OCI-LY3 (cell line): ENCODE results near the gene HLF.

Experiments used
- H2AFZ ChIP-seq: fragments of 200-600, 300-600 bp; shearing (Covaris generic); 2 replicates; pipeline ENCODE4 v1.6.0; 2014; ENCODE audit warnings: antibody characterized with exemption, low read depth, low read length
- H3K27ac ChIP-seq: fragments of 200-600, 300-600 bp; sonication (generic); 2 replicates; pipeline ENCODE4 v1.5.1; 2014; ENCODE audit warnings: mild to moderate bottlenecking, low read length, moderate library complexity, mixed read lengths
- H3K27me3 ChIP-seq: fragments of 200-600, 300-600 bp; sonication (generic); 2 replicates; pipeline ENCODE4 v1.6.1; 2014; ENCODE audit warnings: low read depth, low read length, mixed read lengths
- H3K36me3 ChIP-seq: fragments of 200-600, 300-600 bp; sonication (generic); replicated peaks from 2 replicates; pipeline ENCODE3; 2014; ENCODE audit warnings: low read depth, low read length, mixed read lengths
- H3K4me1 ChIP-seq: fragments of 300-600, 200-600 bp; sonication (generic); 2 replicates; pipeline ENCODE4 v1.6.1; 2014; ENCODE audit warnings: low read length, mixed read lengths
- H3K4me2 ChIP-seq: fragments of 200-600, 300-600 bp; sonication (generic); 2 replicates; pipeline ENCODE4 v1.6.1; 2014; ENCODE audit warnings: low read length, mixed read lengths
- H3K4me3 ChIP-seq: fragments of 300-600, 200-600 bp; sonication (generic); 2 replicates; pipeline ENCODE4 v1.5.1; 2014; ENCODE audit warnings: antibody characterized with exemption, mild to moderate bottlenecking, low read length, moderate library complexity
- H3K79me2 ChIP-seq: fragments of 300-600, 200-600 bp; shearing (Covaris generic); 2 replicates; pipeline ENCODE4 v1.6.1; 2014; ENCODE audit warnings: mild to moderate bottlenecking, low read length, mixed read lengths
- H3K9ac ChIP-seq: fragments of 300-600, 200-600 bp; shearing (Covaris generic); 2 replicates; pipeline ENCODE4 v1.6.0; 2014; ENCODE audit warnings: mild to moderate bottlenecking, low read length, moderate library complexity
- H3K9me3 ChIP-seq: fragments of 200-600, 300-600 bp; shearing (Covaris generic); 2 replicates; pipeline ENCODE4 v1.6.1; 2014; ENCODE audit warnings: low read length, mixed read lengths; ENCODE audit not compliant: insufficient read depth
- H4K20me1 ChIP-seq: fragments of 200-600, 300-600 bp; sonication (generic); 2 replicates; pipeline ENCODE4 v1.6.1; 2016; ENCODE audit warnings: low read length, mixed read lengths; ENCODE audit not compliant: insufficient read depth
- EZH2phosphoT487 ChIP-seq: fragments of 200-600 bp; shearing (Covaris generic); IDR thresholded peaks from 2 replicates; pipeline ENCODE4 v1.6.1; 2018; ENCODE audit warnings: antibody characterized with exemption, mixed run types, low read depth
- TF ChIP-seq, protein P1 (sequence below): fragments of 200-600, 300-600 bp; sonication (generic); IDR thresholded peaks from 2 replicates; pipeline ENCODE4 v1.5.1; 2014; ENCODE audit warnings: antibody characterized with exemption, low read length, low read depth

HLF gene

GRCh38 chr17:55312852-55313251, 48.1 kb downstream of the HLF start:
- Histone ChIP-seq H3K4me1 (peaks cover 6% of the 10 kb centered on the region; the same call in 1 of the 2 replicates), H3K36me3 (no peaks in the 10 kb centered on the region), H3K79me2 (no peaks in the 10 kb centered on the region), H3K4me2 (no peak overlapping the region), H3K27me3 (no peaks in the 10 kb centered on the region), H3K4me3 (no peak overlapping the region), H3K9ac (no peak overlapping the region), H3K9me3 (no peaks in the 10 kb centered on the region), H3K27ac (no peak overlapping the region), H2AFZ (no peak overlapping the region), H4K20me1 (no peaks in the 10 kb centered on the region)
- TF ChIP-seq, protein P1, sequence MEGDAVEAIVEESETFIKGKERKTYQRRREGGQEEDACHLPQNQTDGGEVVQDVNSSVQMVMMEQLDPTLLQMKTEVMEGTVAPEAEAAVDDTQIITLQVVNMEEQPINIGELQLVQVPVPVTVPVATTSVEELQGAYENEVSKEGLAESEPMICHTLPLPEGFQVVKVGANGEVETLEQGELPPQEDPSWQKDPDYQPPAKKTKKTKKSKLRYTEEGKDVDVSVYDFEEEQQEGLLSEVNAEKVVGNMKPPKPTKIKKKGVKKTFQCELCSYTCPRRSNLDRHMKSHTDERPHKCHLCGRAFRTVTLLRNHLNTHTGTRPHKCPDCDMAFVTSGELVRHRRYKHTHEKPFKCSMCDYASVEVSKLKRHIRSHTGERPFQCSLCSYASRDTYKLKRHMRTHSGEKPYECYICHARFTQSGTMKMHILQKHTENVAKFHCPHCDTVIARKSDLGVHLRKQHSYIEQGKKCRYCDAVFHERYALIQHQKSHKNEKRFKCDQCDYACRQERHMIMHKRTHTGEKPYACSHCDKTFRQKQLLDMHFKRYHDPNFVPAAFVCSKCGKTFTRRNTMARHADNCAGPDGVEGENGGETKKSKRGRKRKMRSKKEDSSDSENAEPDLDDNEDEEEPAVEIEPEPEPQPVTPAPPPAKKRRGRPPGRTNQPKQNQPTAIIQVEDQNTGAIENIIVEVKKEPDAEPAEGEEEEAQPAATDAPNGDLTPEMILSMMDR, result no peak
- TF ChIP-seq EZH2phosphoT487, result no peak

- Histone ChIP-seq H2AFZ (no peak overlapping the region), H3K9me3 (no peaks in the 10 kb centered on the region), H3K27ac (no peak overlapping the region), H3K79me2 (no peaks in the 10 kb centered on the region), H3K36me3 (no peaks in the 10 kb centered on the region), H3K4me3 (no peak overlapping the region), H3K4me2 (no peak overlapping the region), H3K9ac (no peak overlapping the region), H3K27me3 (no peaks in the 10 kb centered on the region), H4K20me1 (no peaks in the 10 kb centered on the region), H3K4me1 (no peaks in the 10 kb centered on the region)
- no peak for TF ChIP-seq EZH2phosphoT487
- TF ChIP-seq, protein P1, result no peak
These were observed 49.5 kb downstream of the HLF start for GRCh38 chr17:55314061-55314783.

DNA sequence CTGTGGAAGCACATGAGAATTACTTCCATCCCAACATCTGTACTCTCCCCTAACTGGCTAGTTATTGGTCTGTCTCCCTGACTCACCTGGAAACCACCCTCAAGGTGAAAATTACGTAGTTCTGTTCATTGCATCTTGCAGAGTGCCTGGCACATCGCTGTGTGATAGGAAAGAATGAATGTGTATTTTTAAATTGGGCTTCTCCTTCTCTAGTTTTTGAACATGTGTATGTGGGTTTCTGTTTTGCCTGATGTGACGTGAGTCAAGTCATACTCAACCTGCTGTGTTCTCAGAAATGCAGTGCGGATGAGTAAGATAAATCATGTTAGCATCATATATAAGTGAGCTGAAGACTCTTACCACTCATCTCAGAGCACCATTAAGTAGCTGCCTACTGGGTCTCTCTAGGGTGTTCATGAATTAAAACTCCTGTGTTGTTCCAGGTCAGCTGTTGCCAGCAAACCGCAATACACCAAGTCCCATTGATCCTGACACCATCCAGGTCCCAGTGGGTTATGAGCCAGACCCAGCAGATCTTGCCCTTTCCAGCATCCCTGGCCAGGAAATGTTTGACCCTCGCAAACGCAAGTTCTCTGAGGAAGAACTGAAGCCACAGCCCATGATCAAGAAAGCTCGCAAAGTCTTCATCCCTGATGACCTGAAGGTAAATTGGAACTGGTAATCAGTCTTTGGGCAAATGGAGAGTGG, 50.2 kb downstream of the HLF start:
- H3K27ac ChIP-seq, result no peak overlapping the region
- H3K9me3 ChIP-seq, result no peaks in the 10 kb centered on the region
- no peaks in the 10 kb centered on the region for H3K27me3 ChIP-seq
- TF ChIP-seq, protein P1, result no peak
- no peak for TF ChIP-seq EZH2phosphoT487
- H3K36me3 ChIP-seq, result no peaks in the 10 kb centered on the region
- H3K4me3 ChIP-seq, result no peak overlapping the region
- no peaks in the 10 kb centered on the region for H3K4me1 ChIP-seq
- no peak overlapping the region for H3K4me2 ChIP-seq
- no peaks in the 10 kb centered on the region for H4K20me1 ChIP-seq
- no peak overlapping the region for H3K9ac ChIP-seq
- H3K79me2 ChIP-seq, result no peaks in the 10 kb centered on the region
- no peak overlapping the region for H2AFZ ChIP-seq

GRCh38 chr17:55316499-55316898, 51.7 kb downstream of the HLF start:
- Histone ChIP-seq H3K9me3 (no peaks in the 10 kb centered on the region), H3K79me2 (no peaks in the 10 kb centered on the region), H3K4me3 (no peak overlapping the region), H3K27ac (no peak overlapping the region), H3K4me1 (no peaks in the 10 kb centered on the region), H3K36me3 (no peaks in the 10 kb centered on the region), H3K4me2 (no peak overlapping the region), H3K27me3 (no peaks in the 10 kb centered on the region), H3K9ac (no peak overlapping the region), H2AFZ (no peak overlapping the region), H4K20me1 (no peaks in the 10 kb centered on the region)
- TF ChIP-seq EZH2phosphoT487, result no peak
- TF ChIP-seq, protein P1, result no peak
